Measurements from ENCODE around the gene THRA. TPM values are rescaled to one million over a fixed set of nuclear protein-coding genes. Genes with fewer than 3 reads are reported as not detected.

Gene THRA
- total RNA-seq, 1 donor from 2014 or later, result 15.0 TPM

GRCh38 chr17:40041196-40041595, 21.6 kb upstream of the THRA start:
- no peak overlapping the region for H3K27ac Mint-ChIP-seq (ENCODE audit: unreplicated experiment)
- DNase-seq (ENCODE audit: low read depth, low spot score), result no peak
- no peak for TF ChIP-seq CTCF (conservative IDR thresholded peaks at IDR 0.05)
- H3K36me3 Mint-ChIP-seq (ENCODE audit: low read depth), result peaks cover 11% of the 10 kb centered on the region
- H3K4me1 Mint-ChIP-seq, result peaks cover 11% of the 10 kb centered on the region
- H3K9me3 Mint-ChIP-seq, result no peaks in the 10 kb centered on the region
- H3K27me3 Mint-ChIP-seq (ENCODE audit: low read depth), result no peaks in the 10 kb centered on the region
- H3K4me3 Mint-ChIP-seq, result no peak overlapping the region

DNA sequence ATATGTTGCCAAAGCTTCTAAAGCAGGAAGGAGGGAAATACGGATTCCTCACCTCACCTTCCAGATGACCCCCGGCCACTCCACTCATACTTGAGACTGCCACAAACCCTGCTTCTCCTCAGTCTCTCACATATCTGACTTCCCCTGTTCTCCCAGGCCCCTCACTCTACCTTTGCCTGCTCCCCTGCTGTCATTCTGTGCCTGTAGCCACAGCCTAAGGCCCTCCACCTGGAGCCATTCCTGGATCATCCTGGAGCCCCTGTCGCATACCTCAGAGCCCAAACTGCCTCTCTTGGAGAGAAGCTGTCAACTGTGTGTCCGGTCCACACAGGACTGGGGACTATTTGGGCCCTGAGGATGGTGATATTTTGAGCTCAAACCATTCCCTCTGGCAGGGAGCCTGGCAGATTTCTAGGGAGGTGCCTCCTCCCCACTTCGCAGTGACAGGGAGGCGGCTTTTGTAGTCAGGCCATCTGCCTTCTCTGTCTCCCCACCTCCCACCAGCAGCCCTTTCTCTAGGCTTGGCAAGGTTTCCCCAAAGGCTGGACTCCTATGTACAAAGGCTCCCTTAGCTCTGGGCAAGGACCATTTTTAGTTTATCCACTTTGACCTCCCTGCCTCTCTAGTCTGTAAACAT, 6.3 kb upstream of the THRA start:
- Mint-ChIP-seq H3K27me3 (ENCODE audit: low read depth) (peaks cover 30% of the 10 kb centered on the region), H3K27ac (ENCODE audit: unreplicated experiment) (no peak overlapping the region), H3K9me3 (no peaks in the 10 kb centered on the region), H3K36me3 (ENCODE audit: low read depth) (no peaks in the 10 kb centered on the region), H3K4me3 (peak overlapping the region; percentile 76), H3K4me1 (peaks cover 14% of the 10 kb centered on the region)
- no peak for TF ChIP-seq CTCF (conservative IDR thresholded peaks at IDR 0.05)
- DNase-seq (ENCODE audit: low read depth, low spot score), result no peak

- Mint-ChIP-seq H3K27ac (ENCODE audit: unreplicated experiment) (no peak overlapping the region), H3K4me3 (peak overlapping the region; percentile 76), H3K9me3 (no peaks in the 10 kb centered on the region), H3K27me3 (ENCODE audit: low read depth) (peaks cover 39% of the 10 kb centered on the region), H3K4me1 (peaks cover 19% of the 10 kb centered on the region), H3K36me3 (ENCODE audit: low read depth) (no peaks in the 10 kb centered on the region)
- TF ChIP-seq CTCF (conservative IDR thresholded peaks at IDR 0.05), result no peak
- DNase-seq (ENCODE audit: low read depth, low spot score), result no peak
Observed at GRCh38 chr17:40058186-40058784, 4.5 kb upstream of the THRA start.

DNA sequence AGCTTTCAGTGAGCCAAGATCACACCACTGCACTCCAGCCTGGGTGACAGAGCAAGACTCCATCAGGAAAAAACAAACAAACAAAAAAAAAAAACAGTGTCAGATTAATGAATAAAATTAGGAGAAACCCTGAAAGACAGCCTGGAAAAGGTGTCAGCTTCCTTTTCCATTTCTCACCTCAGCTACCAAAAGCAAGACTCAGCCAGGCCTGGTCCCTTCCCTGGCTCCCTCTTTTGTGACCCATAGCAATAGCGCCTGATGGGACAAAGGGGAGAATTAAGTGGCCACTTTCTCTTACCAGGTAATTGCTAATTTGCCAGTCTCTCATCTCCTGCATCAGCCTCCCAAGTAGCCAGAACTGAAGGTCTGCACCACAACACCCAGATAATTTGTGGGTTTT, 3.9 kb upstream of the THRA start:
- no peak for DNase-seq (ENCODE audit: low read depth, low spot score)
- Mint-ChIP-seq H3K4me1 (peaks cover 21% of the 10 kb centered on the region), H3K27me3 (ENCODE audit: low read depth) (peaks cover 39% of the 10 kb centered on the region), H3K27ac (ENCODE audit: unreplicated experiment) (no peak overlapping the region), H3K36me3 (ENCODE audit: low read depth) (no peaks in the 10 kb centered on the region), H3K4me3 (peak overlapping the region; percentile 76), H3K9me3 (no peaks in the 10 kb centered on the region)
- TF ChIP-seq CTCF (conservative IDR thresholded peaks at IDR 0.05), result no peak

GRCh38 chr17:40059729-40060475, 2.9 kb upstream of the THRA start:
- peaks cover 39% of the 10 kb centered on the region for H3K27me3 Mint-ChIP-seq (ENCODE audit: low read depth)
- peaks cover 24% of the 10 kb centered on the region for H3K4me1 Mint-ChIP-seq
- no peak for DNase-seq (ENCODE audit: low read depth, low spot score)
- H3K36me3 Mint-ChIP-seq (ENCODE audit: low read depth), result no peaks in the 10 kb centered on the region
- peak overlapping the region; percentile 73 for H3K4me3 Mint-ChIP-seq
- H3K27ac Mint-ChIP-seq (ENCODE audit: unreplicated experiment), result no peak overlapping the region
- no peak for TF ChIP-seq CTCF (conservative IDR thresholded peaks at IDR 0.05)
- H3K9me3 Mint-ChIP-seq, result no peaks in the 10 kb centered on the region

Measured in neural crest cell (in vitro differentiated cells).